Stimulated activated CD8-positive, alpha-beta memory T cell treated with anti-CD3 and anti-CD28 coated beads, Interleukin-7, amount 100 ng/mL, for 1 hour (primary cell): Measurements from ENCODE around the gene ASB5.

Source experiments
- DNase-seq, 2 donors: peaks; one replicate each; pipeline ENCODE4 v3.0.0-alpha.2; 2020; ENCODE audit warnings: low read depth in 2 of 2

The ASB5 gene

GRCh38 chr4:176277162-176277904, 8.3 kb upstream of the ASB5 start:
- no peak for DNase-seq

GRCh38 chr4:176276710-176277109, 7.7 kb upstream of the ASB5 start:
- DNase-seq: no peak

GRCh38 chr4:176274441-176274840, 5.4 kb upstream of the ASB5 start:
- DNase-seq: no peak

GRCh38 chr4:176273736-176274135, 4.7 kb upstream of the ASB5 start:
- DNase-seq: no peak

GRCh38 chr4:176272799-176273198, 3.8 kb upstream of the ASB5 start:
- DNase-seq: no peak

- DNase-seq: no peak
These were observed 2.7 kb upstream of the ASB5 start for GRCh38 chr4:176271749-176272148.

GRCh38 chr4:176270669-176271068, 1.6 kb upstream of the ASB5 start:
- DNase-seq: no peak

GRCh38 chr4:176266026-176266425, 3.0 kb downstream of the ASB5 start:
- no peak for DNase-seq

GRCh38 chr4:176262243-176262642, 6.8 kb downstream of the ASB5 start:
- DNase-seq: no peak

- no peak for DNase-seq
These were observed 7.5 kb downstream of the ASB5 start for GRCh38 chr4:176261481-176261880.

- DNase-seq: no peak
These were observed 8.0 kb downstream of the ASB5 start for GRCh38 chr4:176261018-176261417.

GRCh38 chr4:176259330-176260090, 9.5 kb downstream of the ASB5 start:
- no peak for DNase-seq

- no peak for DNase-seq
These were observed 10.9 kb downstream of the ASB5 start for GRCh38 chr4:176258135-176258534.

- DNase-seq: no peak
These were observed 12.1 kb downstream of the ASB5 start for GRCh38 chr4:176256921-176257320.

- DNase-seq: no peak
These were observed 26.2 kb downstream of the ASB5 start for GRCh38 chr4:176242764-176243347.

- no peak for DNase-seq
These were observed 27.3 kb downstream of the ASB5 start for GRCh38 chr4:176241703-176242102.

GRCh38 chr4:176238826-176239225, 30.2 kb downstream of the ASB5 start:
- DNase-seq: no peak

GRCh38 chr4:176238157-176238610, 30.8 kb downstream of the ASB5 start:
- DNase-seq: no peak

GRCh38 chr4:176236946-176237345, 32.1 kb downstream of the ASB5 start:
- DNase-seq: no peak

- DNase-seq: no peak
These were observed 38.2 kb downstream of the ASB5 start for GRCh38 chr4:176230836-176231235.

GRCh38 chr4:176229645-176230044, 39.4 kb downstream of the ASB5 start:
- no peak for DNase-seq

- no peak for DNase-seq
These were observed 42.3 kb downstream of the ASB5 start for GRCh38 chr4:176226736-176227135.

GRCh38 chr4:176223561-176223960, 45.5 kb downstream of the ASB5 start:
- DNase-seq: no peak
